Keratinocyte (primary cell): ENCODE data around the gene F10. TPM values are rescaled to one million over a fixed set of nuclear protein-coding genes. Genes with fewer than 3 reads are reported as not detected.

Experiments used
- DNase-seq: peaks from one replicate; pipeline ENCODE4 v3.0.0-alpha.2; 2011; ENCODE audit warnings: low read depth, missing footprints, low spot score
- FAIRE-seq: peaks from 2 replicates; lab custom pipeline; 2011; peaks lifted over from hg19 to GRCh38; lab: Jason Lieb, UNC
- H2AFZ ChIP-seq: 2 replicates; pipeline ENCODE4 v1.6.0; 2012; ENCODE audit warnings: low read length, control low read depth, inconsistent platforms; ENCODE audit not compliant: control insufficient read depth
- H3K27ac ChIP-seq: 2 replicates; pipeline ENCODE4 v1.5.1; 2011; ENCODE audit warnings: low read length; ENCODE audit not compliant: control insufficient read depth, insufficient read depth
- H3K27me3 ChIP-seq: 3 replicates; pipeline ENCODE4 v1.6.0; 2011; ENCODE audit warnings: low read length; ENCODE audit not compliant: control insufficient read depth, insufficient read depth; ENCODE audit errors: extremely low read depth
- H3K36me3 ChIP-seq, 2 experiments: 2 replicates in 1 of 2; 3 replicates in 1 of 2; pipeline ENCODE4 v1.5.1; 2011; ENCODE audit warnings: low read length in 2 of 2, mild to moderate bottlenecking in 1 of 2; ENCODE audit not compliant: control insufficient read depth in 2 of 2, insufficient read depth in 2 of 2; ENCODE audit errors: extremely low read depth in 1 of 2
- H3K4me1 ChIP-seq: 3 replicates; pipeline ENCODE4 v1.5.1; 2011; ENCODE audit warnings: low read length; ENCODE audit not compliant: control insufficient read depth, insufficient read depth; ENCODE audit errors: extremely low read depth
- H3K4me2 ChIP-seq: 3 replicates; pipeline ENCODE4 v1.6.0; 2011; ENCODE audit warnings: low read depth, low read length; ENCODE audit not compliant: control insufficient read depth, insufficient read depth; ENCODE audit errors: extremely low read depth
- H3K4me3 ChIP-seq, 3 experiments: fragments of 200-600 bp in 1 of 3; sonication (generic) in 1 of 3; 2 replicates in 2 of 3; 3 replicates in 1 of 3; pipeline ENCODE4 v1.5.1; 2011 to 2016; ENCODE audit warnings: low read length in 3 of 3, mild to moderate bottlenecking in 3 of 3, control low read depth in 2 of 3, inconsistent platforms in 1 of 3, low read depth in 1 of 3, mixed read lengths in 1 of 3, mixed run types in 1 of 3, moderate library complexity in 1 of 3; ENCODE audit not compliant: control insufficient read depth in 2 of 3, insufficient read depth in 2 of 3; ENCODE audit errors: extremely low read depth in 1 of 3
- H3K79me2 ChIP-seq: 2 replicates; pipeline ENCODE4 v1.6.0; 2012; ENCODE audit warnings: low read length; ENCODE audit not compliant: control insufficient read depth, insufficient read depth
- H3K9ac ChIP-seq: 3 replicates; pipeline ENCODE4 v1.6.0; 2011; ENCODE audit warnings: low read length; ENCODE audit not compliant: control insufficient read depth, insufficient read depth; ENCODE audit errors: extremely low read depth
- H3K9me1 ChIP-seq: 3 replicates; pipeline ENCODE4 v1.6.0; 2011; ENCODE audit warnings: low read length; ENCODE audit not compliant: control insufficient read depth, insufficient read depth; ENCODE audit errors: extremely low read depth
- H3K9me3 ChIP-seq: 2 replicates; pipeline ENCODE4 v1.5.1; 2012; ENCODE audit warnings: low read depth, low read length; ENCODE audit not compliant: control insufficient read depth
- H4K20me1 ChIP-seq: 3 replicates; pipeline ENCODE4 v1.6.0; 2011; ENCODE audit warnings: low read length; ENCODE audit not compliant: control insufficient read depth, insufficient read depth; ENCODE audit errors: extremely low read depth
- EZH2 ChIP-seq: IDR thresholded peaks from one replicate; pipeline ENCODE4 v1.6.1; 2012; ENCODE audit warnings: inconsistent platforms, mild to moderate bottlenecking, low read length, moderate library complexity
- dilution Hi-C: fragments of 300-500 bp; cut with MboI; formaldehyde crosslinking; loops from one replicate; pipeline ENCODE4 v1.7.0; 2020; ENCODE audit warnings: low sequenced_read_pairs; ENCODE audit not compliant: extremely low pct_ligation_motif_present
- polyA plus RNA-seq, 5 experiments: library from polyadenylated mRNA; depleted of rRNA in 3 of 5; stranded (reverse) in 3 of 5; stranded (forward) in 1 of 5; unstranded in 1 of 5; fragments of >200 nt; gene quantifications; 1 replicate in 1 of 5; 2 replicates in 3 of 5; 3 replicates in 1 of 5; pipeline versions ENCODE4 v1.2.1 to v1.2.3, GENCODE V29; 2011 to 2012; ENCODE audit warnings: missing spikeins in 2 of 5, low read depth in 1 of 5, low replicate concordance in 1 of 5
- TF ChIP-seq, protein P1 (sequence below), 3 experiments: IDR thresholded peaks in 1 of 3; conservative IDR thresholded peaks in 1 of 3; optimal IDR thresholded peaks in 1 of 3; 2 replicates in 2 of 3; 3 replicates in 1 of 3; pipeline versions ENCODE3 to v1.5.1; 2011; ENCODE audit warnings: low read length in 3 of 3, mild to moderate bottlenecking in 3 of 3, moderate library complexity in 2 of 3, control low read depth in 1 of 3, inconsistent platforms in 1 of 3; ENCODE audit not compliant: insufficient read depth in 2 of 3; ENCODE audit errors: extremely low read depth in 1 of 3

F10 gene
- polyA plus RNA-seq, 1 donor (not counting 4 experiments of a cell fraction or from before 2014, with no cell fraction given), result not detected

DNA sequence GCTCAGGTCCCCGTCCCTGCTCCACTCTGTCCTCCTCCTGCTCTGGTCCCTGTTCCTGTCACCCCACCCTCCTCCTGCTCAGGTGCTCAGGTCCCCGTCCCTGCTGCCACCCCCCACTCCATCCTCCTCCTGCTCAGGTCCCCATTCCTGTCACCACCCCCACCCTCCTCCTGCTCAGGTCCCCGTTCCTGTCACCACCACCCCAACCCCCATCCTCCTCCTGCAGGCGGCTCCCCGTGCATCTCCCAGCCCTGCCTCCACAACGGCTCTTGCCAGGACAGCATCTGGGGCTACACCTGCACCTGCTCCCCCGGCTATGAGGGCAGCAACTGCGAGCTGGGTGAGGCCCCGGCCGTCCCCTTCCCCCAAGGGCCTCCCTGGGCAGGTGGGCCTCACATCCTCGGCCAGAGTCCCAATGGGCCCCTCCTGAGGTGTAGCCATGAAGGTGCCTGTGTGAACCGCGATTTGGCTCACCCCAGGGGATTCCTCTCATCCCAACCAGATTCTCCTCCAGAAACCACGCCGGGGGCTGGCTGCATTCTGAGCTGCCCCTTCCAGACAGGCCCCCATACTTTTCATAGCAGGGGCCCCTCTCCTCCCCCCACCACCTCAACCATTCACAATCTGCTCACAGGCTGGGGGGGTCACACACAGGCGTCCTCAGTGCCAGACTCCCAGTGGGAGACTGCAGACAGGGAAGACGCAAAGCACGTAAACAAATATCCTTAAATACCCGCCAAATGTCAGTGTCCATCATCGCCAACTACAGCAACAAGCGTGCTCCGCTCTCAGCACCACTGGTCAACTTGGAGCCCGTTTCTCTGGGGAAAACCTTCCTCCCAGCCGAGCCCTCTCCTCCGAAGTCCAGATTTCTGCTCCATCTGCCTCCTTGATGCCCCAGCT lies 40.4 kb downstream of the F10 start:
- H3K9ac ChIP-seq, result no peak overlapping the region
- no peaks in the 10 kb centered on the region for H3K79me2 ChIP-seq
- H3K27ac ChIP-seq, result no peak overlapping the region
- peaks cover 0 to under 1% of the 10 kb centered on the region in 2 experiments for H3K36me3 ChIP-seq
- H3K4me1 ChIP-seq, result no peaks in the 10 kb centered on the region
- H3K4me2 ChIP-seq, result no peak overlapping the region
- TF ChIP-seq, protein P1, sequence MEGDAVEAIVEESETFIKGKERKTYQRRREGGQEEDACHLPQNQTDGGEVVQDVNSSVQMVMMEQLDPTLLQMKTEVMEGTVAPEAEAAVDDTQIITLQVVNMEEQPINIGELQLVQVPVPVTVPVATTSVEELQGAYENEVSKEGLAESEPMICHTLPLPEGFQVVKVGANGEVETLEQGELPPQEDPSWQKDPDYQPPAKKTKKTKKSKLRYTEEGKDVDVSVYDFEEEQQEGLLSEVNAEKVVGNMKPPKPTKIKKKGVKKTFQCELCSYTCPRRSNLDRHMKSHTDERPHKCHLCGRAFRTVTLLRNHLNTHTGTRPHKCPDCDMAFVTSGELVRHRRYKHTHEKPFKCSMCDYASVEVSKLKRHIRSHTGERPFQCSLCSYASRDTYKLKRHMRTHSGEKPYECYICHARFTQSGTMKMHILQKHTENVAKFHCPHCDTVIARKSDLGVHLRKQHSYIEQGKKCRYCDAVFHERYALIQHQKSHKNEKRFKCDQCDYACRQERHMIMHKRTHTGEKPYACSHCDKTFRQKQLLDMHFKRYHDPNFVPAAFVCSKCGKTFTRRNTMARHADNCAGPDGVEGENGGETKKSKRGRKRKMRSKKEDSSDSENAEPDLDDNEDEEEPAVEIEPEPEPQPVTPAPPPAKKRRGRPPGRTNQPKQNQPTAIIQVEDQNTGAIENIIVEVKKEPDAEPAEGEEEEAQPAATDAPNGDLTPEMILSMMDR (optimal IDR thresholded peaks at IDR 0.05 in 1 of 3, IDR thresholded peaks at IDR 0.05 in 1 of 3, conservative IDR thresholded peaks at IDR 0.05 in 1 of 3; ENCODE audit: extremely low read depth in 1 of 3, insufficient read depth in 2 of 3, low read length in 3 of 3), result no peak
- TF ChIP-seq EZH2, result no peak
- no peak for DNase-seq
- H4K20me1 ChIP-seq, result no peaks in the 10 kb centered on the region
- H3K9me1 ChIP-seq, result no peaks in the 10 kb centered on the region
- H2AFZ ChIP-seq, result no peak overlapping the region
- dilution Hi-C loops, result no loop called here
- peaks cover 20% of the 10 kb centered on the region for H3K27me3 ChIP-seq
- H3K4me3 ChIP-seq, result no peak overlapping the region
- H3K9me3 ChIP-seq, result no peaks in the 10 kb centered on the region
- no peak for FAIRE-seq

DNA sequence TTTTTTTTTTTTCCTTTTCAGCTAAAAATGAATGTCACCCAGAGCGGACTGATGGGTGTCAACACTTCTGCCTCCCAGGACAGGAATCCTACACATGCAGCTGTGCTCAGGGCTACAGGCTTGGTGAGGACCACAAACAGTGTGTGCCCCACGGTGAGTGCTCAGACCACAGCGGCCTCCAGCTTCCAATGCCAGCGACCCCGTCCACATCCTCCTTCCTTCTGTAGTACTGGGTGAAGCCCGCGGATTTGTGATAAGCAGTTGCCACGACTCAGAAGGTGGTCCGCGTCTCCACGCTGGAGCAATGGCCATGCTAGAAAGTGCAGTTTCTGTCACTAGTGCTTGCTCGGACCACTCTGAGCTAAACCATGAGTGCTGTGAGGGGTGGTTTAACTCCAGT lies 41.9 kb downstream of the F10 start:
- Histone ChIP-seq H3K9ac (no peak overlapping the region), H4K20me1 (no peaks in the 10 kb centered on the region), H3K4me2 (no peak overlapping the region), H2AFZ (no peak overlapping the region), H3K36me3 (peaks cover 0 to 2% of the 10 kb centered on the region in 2 experiments), H3K27ac (no peak overlapping the region), H3K27me3 (peaks cover 18% of the 10 kb centered on the region), H3K4me1 (no peaks in the 10 kb centered on the region), H3K79me2 (no peaks in the 10 kb centered on the region), H3K4me3 (no peak overlapping the region), H3K9me3 (no peaks in the 10 kb centered on the region), H3K9me1 (no peaks in the 10 kb centered on the region)
- dilution Hi-C loops, result no loop called here
- DNase-seq (no peak), FAIRE-seq (no peak)
- TF ChIP-seq, protein P1 (optimal IDR thresholded peaks at IDR 0.05 in 1 of 3, IDR thresholded peaks at IDR 0.05 in 1 of 3, conservative IDR thresholded peaks at IDR 0.05 in 1 of 3; ENCODE audit: extremely low read depth in 1 of 3, insufficient read depth in 2 of 3, low read length in 3 of 3), result no peak
- no peak for TF ChIP-seq EZH2
